HEK293 (cell line): ENCODE results near the gene THOC7.

ENCODE experiments used
- CTCF ChIA-PET: fragments of 350-600 bp; formaldehyde crosslinking; extraction: SDS; loops from one replicate; lab custom pipeline; 2021; ENCODE audit warnings: antibody characterized with exemption; lab: Yijun Ruan, JAX
- POLR2A ChIA-PET: fragments of 300-600 bp; formaldehyde crosslinking; extraction: SDS; loops from one replicate; lab custom pipeline; 2020; ENCODE audit warnings: antibody characterized with exemption, inconsistent platforms; lab: Yijun Ruan, JAX
- H3K27ac ChIP-seq: fragments of 200-500 bp; sonication (Bioruptor generic); 2 replicates; pipeline ENCODE4 v1.5.1; 2014; ENCODE audit warnings: low read depth, low read length, control low read depth, inconsistent platforms; ENCODE audit errors: extremely low read depth
- H3K36me3 ChIP-seq, 2 experiments: fragments of 200-500 bp in 1 of 2; sonication (Bioruptor generic) in 1 of 2; 1 replicate in 1 of 2; 2 replicates in 1 of 2; pipeline ENCODE4 v1.5.1; 2014 to 2017; ENCODE audit warnings: inconsistent platforms in 2 of 2, low read length in 2 of 2; ENCODE audit not compliant: control insufficient read depth in 2 of 2, insufficient read depth in 1 of 2
- H3K4me1 ChIP-seq: fragments of 200-500 bp; sonication (Bioruptor generic); 2 replicates; pipeline ENCODE4 v1.5.1; 2014; ENCODE audit warnings: mild to moderate bottlenecking, low read length, inconsistent platforms; ENCODE audit not compliant: control insufficient read depth, insufficient read depth
- H3K4me3 ChIP-seq: 2 replicates; pipeline ENCODE4 v1.5.1; 2011; ENCODE audit warnings: low read depth, mild to moderate bottlenecking, control low read depth, low read length, moderate library complexity
- H3K9me3 ChIP-seq: fragments of 200-500 bp; sonication (Bioruptor generic); 2 replicates; pipeline ENCODE4 v1.5.1; 2014; ENCODE audit warnings: low read depth, low read length, inconsistent platforms; ENCODE audit not compliant: control insufficient read depth, insufficient read depth
- GLI4 ChIP-seq: fragments of 450-650 bp; formaldehyde crosslinking; IDR thresholded peaks from 2 replicates; pipeline ENCODE4 v1.5.1; 2016; ENCODE audit warnings: missing biosample characterization, missing genetic modification characterization
- GLIS2 ChIP-seq: fragments of 450-650 bp; formaldehyde crosslinking; IDR thresholded peaks from 2 replicates; pipeline ENCODE4 v1.5.1; 2016; ENCODE audit warnings: missing biosample characterization, missing genetic modification characterization
- HIC1 ChIP-seq: fragments of 450-650 bp; formaldehyde crosslinking; IDR thresholded peaks from 2 replicates; pipeline ENCODE4 v1.5.1; 2016; ENCODE audit warnings: missing biosample characterization, missing genetic modification characterization
- KLF9 ChIP-seq: fragments of 450-650 bp; formaldehyde crosslinking; IDR thresholded peaks from 2 replicates; pipeline ENCODE4 v1.5.1; 2016; ENCODE audit warnings: missing biosample characterization, missing genetic modification characterization, low read depth
- PRDM10 ChIP-seq: fragments of 450-650 bp; formaldehyde crosslinking; IDR thresholded peaks from 2 replicates; pipeline ENCODE4 v1.5.1; 2016; ENCODE audit warnings: missing biosample characterization, missing genetic modification characterization
- SCRT2 ChIP-seq: fragments of 450-650 bp; formaldehyde crosslinking; IDR thresholded peaks from 2 replicates; pipeline ENCODE4 v1.5.1; 2016; ENCODE audit warnings: missing biosample characterization, missing genetic modification characterization
- SP3 ChIP-seq: fragments of 450-650 bp; formaldehyde crosslinking; IDR thresholded peaks from 2 replicates; pipeline ENCODE4 v1.5.1; 2016; ENCODE audit warnings: missing biosample characterization, missing genetic modification characterization
- ZBTB17 ChIP-seq: fragments of 450-650 bp; formaldehyde crosslinking; IDR thresholded peaks from 2 replicates; pipeline ENCODE4 v1.5.1; 2016; ENCODE audit warnings: missing biosample characterization, missing genetic modification characterization
- ZBTB20 ChIP-seq: fragments of 450-650 bp; formaldehyde crosslinking; IDR thresholded peaks from 2 replicates; pipeline ENCODE4 v1.5.1; 2016; ENCODE audit warnings: missing biosample characterization, missing genetic modification characterization
- ZBTB44 ChIP-seq: fragments of 450-650 bp; IDR thresholded peaks from 2 replicates; pipeline ENCODE4 v1.5.1; 2018; ENCODE audit warnings: missing biosample characterization, mild to moderate bottlenecking, missing genetic modification characterization
- ZIC2 ChIP-seq: fragments of 450-650 bp; formaldehyde crosslinking; IDR thresholded peaks from 2 replicates; pipeline ENCODE4 v1.5.1; 2016; ENCODE audit warnings: missing biosample characterization, missing genetic modification characterization
- ZNF10 ChIP-seq: fragments of 450-650 bp; formaldehyde crosslinking; IDR thresholded peaks from 2 replicates; pipeline ENCODE4 v1.5.1; 2017; ENCODE audit warnings: missing biosample characterization, missing genetic modification characterization
- ZNF121 ChIP-seq: fragments of 450-650 bp; formaldehyde crosslinking; IDR thresholded peaks from 2 replicates; pipeline ENCODE4 v1.5.1; 2016; ENCODE audit warnings: missing biosample characterization, missing genetic modification characterization
- ZNF175 ChIP-seq: fragments of 450-650 bp; formaldehyde crosslinking; IDR thresholded peaks from 2 replicates; pipeline ENCODE4 v1.5.1; 2016; ENCODE audit warnings: missing biosample characterization, missing genetic modification characterization
- ZNF335 ChIP-seq: fragments of 450-650 bp; formaldehyde crosslinking; conservative IDR thresholded peaks from 2 replicates; pipeline ENCODE4 v1.5.1; 2016; ENCODE audit warnings: missing biosample characterization, missing genetic modification characterization
- ZNF394 ChIP-seq: fragments of 450-650 bp; formaldehyde crosslinking; IDR thresholded peaks from 2 replicates; pipeline ENCODE4 v1.5.1; 2016; ENCODE audit warnings: missing biosample characterization, missing genetic modification characterization, mild to moderate bottlenecking, moderate library complexity, borderline replicate concordance
- ZNF449 ChIP-seq: fragments of 450-650 bp; formaldehyde crosslinking; IDR thresholded peaks from 2 replicates; pipeline ENCODE4 v1.5.1; 2017; ENCODE audit warnings: missing biosample characterization, mild to moderate bottlenecking, missing genetic modification characterization, moderate library complexity
- ZNF488 ChIP-seq: fragments of 450-650 bp; formaldehyde crosslinking; IDR thresholded peaks from 2 replicates; pipeline ENCODE4 v1.5.1; 2016; ENCODE audit warnings: missing biosample characterization, missing genetic modification characterization
- ZNF623 ChIP-seq: fragments of 450-650 bp; formaldehyde crosslinking; IDR thresholded peaks from 2 replicates; pipeline ENCODE4 v1.5.1; 2016; ENCODE audit warnings: missing biosample characterization, missing genetic modification characterization
- ZNF629 ChIP-seq: fragments of 450-650 bp; formaldehyde crosslinking; IDR thresholded peaks from 2 replicates; pipeline ENCODE4 v1.5.1; 2017; ENCODE audit warnings: missing biosample characterization, missing genetic modification characterization
- ZNF654 ChIP-seq: fragments of 450-650 bp; formaldehyde crosslinking; IDR thresholded peaks from 2 replicates; pipeline ENCODE4 v1.5.1; 2016; ENCODE audit warnings: low read depth, missing biosample characterization, missing genetic modification characterization
- ZNF660 ChIP-seq: fragments of 450-650 bp; IDR thresholded peaks from 2 replicates; pipeline ENCODE4 v1.5.1; 2018; ENCODE audit warnings: missing biosample characterization, mild to moderate bottlenecking, missing genetic modification characterization
- ZNF677 ChIP-seq: fragments of 450-650 bp; IDR thresholded peaks from 2 replicates; pipeline ENCODE4 v1.5.0; 2018; ENCODE audit warnings: missing biosample characterization, mild to moderate bottlenecking, missing genetic modification characterization, moderate library complexity
- ZNF76 ChIP-seq: fragments of 450-650 bp; formaldehyde crosslinking; IDR thresholded peaks from 2 replicates; pipeline ENCODE4; 2016; ENCODE audit warnings: low read depth, missing biosample characterization, missing genetic modification characterization, borderline replicate concordance
- ZSCAN5A ChIP-seq: fragments of 450-650 bp; formaldehyde crosslinking; IDR thresholded peaks from 2 replicates; pipeline ENCODE4 v1.5.1; 2016; ENCODE audit warnings: missing biosample characterization, missing genetic modification characterization

THOC7 gene

GRCh38 chr3:63911873-63912767 is 48.5 kb upstream of the THOC7 start, which contains the start of gene SCAANT1:
SCAANT1 (minus strand) TSS chr3:63912383.
- H3K9me3 ChIP-seq = no peaks in the 10 kb centered on the region
- ChIA-PET CTCF (interaction anchor here (0.6 kb wide), 1 partner anchor 573 kb away, joined by 3 read pairs; no protein-coding TSS in a partner anchor), POLR2A (interaction anchor here (0.6 to 1.2 kb wide), 5 partner anchors 10 to 96 kb away, joined by 3 to 5 read pairs (median 3); partner anchors contain the start of genes ATXN7 and THOC7)
- peaks cover 6 to 20% of the 10 kb centered on the region in 2 experiments for H3K36me3 ChIP-seq
- H3K4me3 ChIP-seq = peak within 1 kb of the TSS; percentile 66
- peak within 1 kb of the TSS; percentile 91 for H3K27ac ChIP-seq
- no peaks in the 10 kb centered on the region; the same call in 1 of the 2 replicates for H3K4me1 ChIP-seq
- peak; percentile 39; the same call in 1 of the 2 replicates for TF ChIP-seq ZIC2 (tag by site-specific recombination)
- peak; percentile 49 for TF ChIP-seq SP3 (tag by site-specific recombination)
- TF ChIP-seq ZNF623 = no peak
- no peak for TF ChIP-seq ZNF10 (tag by site-specific recombination)
- TF ChIP-seq ZNF394 (tag by site-specific recombination) = no peak
- peak; percentile 52; the same call in 1 of the 2 replicates for TF ChIP-seq KLF9 (tag by site-specific recombination)
- no peak for TF ChIP-seq ZNF175 (tag by site-specific recombination)
- peak; percentile 92 for TF ChIP-seq HIC1
- TF ChIP-seq ZNF76 = no peak; the same call in 1 of the 2 replicates
- TF ChIP-seq SCRT2 = no peak
- 0 out of 2 replicates have a peak, but pooled peaks have one; percentile 49 for TF ChIP-seq ZNF660 (tag by site-specific recombination)
- no peak for TF ChIP-seq GLI4 (tag by site-specific recombination)
- TF ChIP-seq ZNF629 = 0 out of 2 replicates have a peak, but pooled peaks have one; percentile 20
- TF ChIP-seq ZNF335 = peak; percentile 68
- no peak for TF ChIP-seq ZBTB17 (tag by site-specific recombination)
- no peak for TF ChIP-seq ZNF121 (tag by site-specific recombination)
- TF ChIP-seq ZNF677 (tag by site-specific recombination) = no peak
- TF ChIP-seq ZNF654 (tag by site-specific recombination) = no peak
- TF ChIP-seq ZNF488 = no peak
- TF ChIP-seq ZSCAN5A (tag by site-specific recombination) = no peak
- TF ChIP-seq GLIS2 = peak; percentile 84
- TF ChIP-seq ZNF449 (tag by site-specific recombination) = no peak
- peak; percentile 52; the same call in 1 of the 2 replicates for TF ChIP-seq ZBTB44 (tag by site-specific recombination)
- peak; percentile 5; the same call in 1 of the 2 replicates for TF ChIP-seq PRDM10
- peak; percentile 83 for TF ChIP-seq ZBTB20
